Measurements from ENCODE around the gene MXRA8.

- TF ChIP-seq CTCF (IDR thresholded peaks at IDR 0.05; ENCODE audit: low read depth, low read length): no peak
- TF ChIP-seq POLR2A (IDR thresholded peaks at IDR 0.05; ENCODE audit: extremely low read depth, insufficient read length): no peak
- no peak for TF ChIP-seq MAX (IDR thresholded peaks at IDR 0.05; ENCODE audit: low read depth, low read length)
- no peak for TF ChIP-seq MYC (IDR thresholded peaks at IDR 0.05; ENCODE audit: low read depth, low read length)
Measured at GRCh38 chr1:1328254-1328653, 30.1 kb downstream of the MXRA8 start.
